Heart right ventricle (tissue), 16 donors: ENCODE data around the gene RPS6KA3. TPM values are rescaled to one million over a fixed set of nuclear protein-coding genes. Genes with fewer than 3 reads are reported as not detected.

Experiments
- ATAC-seq, 8 donors: fragments of 200-7000 bp; cut with Tn5 transposase; one replicate each; pipeline ENCODE4 v1.9.1; 2020; ENCODE audit warnings: mild to moderate bottlenecking in 8 of 8, moderate library complexity in 8 of 8, moderate number of reproducible peaks in 1 of 8
- DNase-seq, 2 donors: peaks; one replicate each; pipeline ENCODE4 v3.0.0-alpha.2; 2020
- H3K27ac ChIP-seq, 10 donors: fragments of 200-600 bp; sonication (generic) in 2 of 10; one replicate each; pipeline versions ENCODE4 v1.5.0 to v1.8.0; 2020 to 2022; ENCODE audit warnings: mild to moderate bottlenecking in 3 of 10
- H3K27me3 ChIP-seq, 7 donors: fragments of 200-600 bp; one replicate each; pipeline ENCODE4 v1.8.0; 2021 to 2022; ENCODE audit warnings: mild to moderate bottlenecking in 2 of 7
- H3K36me3 ChIP-seq, 9 donors: fragments of 200-600 bp; sonication (generic) in 1 of 9; one replicate each; pipeline versions ENCODE4 v1.5.0 to v1.8.0; 2020 to 2022; ENCODE audit warnings: mild to moderate bottlenecking in 2 of 9
- H3K4me1 ChIP-seq, 9 donors: fragments of 200-600 bp; sonication (generic) in 1 of 9; one replicate each; pipeline versions ENCODE4 v1.5.0 to v1.8.0; 2020 to 2022; ENCODE audit warnings: mild to moderate bottlenecking in 4 of 9
- H3K4me3 ChIP-seq, 10 donors: fragments of 200-600 bp; sonication (generic) in 2 of 10; one replicate each; pipeline versions ENCODE4 v1.5.0 to v1.8.0; 2020 to 2022; ENCODE audit warnings: mild to moderate bottlenecking in 7 of 10, moderate library complexity in 2 of 10
- H3K9me3 ChIP-seq, 11 donors: fragments of 200-600 bp in 10 of 11; sonication (generic) in 2 of 11; one replicate each; pipeline versions ENCODE4 v1.5.0 to v1.8.0; 2013 to 2022; ENCODE audit warnings: mild to moderate bottlenecking in 2 of 11, control low read depth in 1 of 11, moderate library complexity in 1 of 11
- CTCF ChIP-seq, 9 donors: fragments of 200-600 bp; sonication (generic) in 2 of 9; IDR thresholded peaks; one replicate each; pipeline versions ENCODE4 v1.5.0 to v1.8.0; 2021 to 2022; ENCODE audit warnings: antibody characterized with exemption in 9 of 9, mild to moderate bottlenecking in 5 of 9, moderate library complexity in 1 of 9
- WGBS, 2 donors: extraction: QIAGEN DNeasy Blood & Tissue Kit; methylation state at CpG; one replicate each; pipeline ENCODE4 v1.1.7; 2013; ENCODE audit warnings: inconsistent platforms in 1 of 2; 5-methylcytosine and 5-hydroxymethylcytosine counted together
- intact Hi-C, 10 donors: fragments of 100-400 bp; cut with DNase I; formaldehyde crosslinking; loops; one replicate each; pipeline versions ENCODE4 v1.11.1 to v1.14.2; 2022
- polyA plus RNA-seq, 2 donors: library from polyadenylated mRNA; stranded (reverse); fragments of 200-250 nt; gene quantifications; one replicate each; pipeline ENCODE4 v1.2.3, GENCODE V29; 2013
- total RNA-seq, 10 donors: library from RNA; stranded (reverse); fragmentation: NEBNext Ultra II Directional in 3 of 10; extraction: Animal tissue kit (Norgen Biotek cat#: 25700) in 3 of 10; gene quantifications; one replicate each; pipeline versions ENCODE4 v1.2.1 to v1.2.4, GENCODE V29; 2021 to 2023
- donor health status: Arrhythmogenic right ventricular cardiomyopathy.
- donor health status: ischemic (EF 13 %, LVEDD 7.1; RV severe dilation, severe dysfunction).
- donor health status: healthy with polysubstance abuse.
- donor health status: DM: no; HTN: yes; CAD: no.
- donor health status: DM: no; HTN: no; CAD: no.
- donor health status: ischemic (EF 25% LVEDD 6.9; RV normal size, moderate dysfunction).
- donor health status: ischemic (EF 25% LVEDD 5.7; RV mildly dilated, moderate dysfunction).
- donor health status: healthy.
- donor health status: DM: yes; HTN: yes; CAD: no.
- donor health status: Ischemic cardiomyopathy.
- donor health status: ischemic (EF 35%, LVEDD 5.7; RV mildly dilated, moderate dysfunction).
- donor health status: nonischemic (EF 11% LVEDD 7.7; RV severe dilation, severe dysfunction).
- donor health status: DM: yes; HTN: yes; CAD: no.
- donor health status: PGD.
- donor health status: ischemic (EF 29% LVEDD 5.4; RV normal size, mild dysfunction).
- donor health status: nonischemic (EF 23%, LVEDD 6.1; RV moderate dilation, normal function).

The RPS6KA3 gene
- total and polyA plus RNA-seq, 12 donors: 6.7 to 42.5 (median 35.0) TPM

- Histone ChIP-seq H3K27me3 (peaks cover 0 to 59% (median 0%) of the 10 kb centered on the region in 7 donors), H3K9me3 (no peaks in the 10 kb centered on the region), H3K4me1 (peaks cover 0 to 6% (median 0%) of the 10 kb centered on the region in 9 donors), H3K36me3 (no peaks in the 10 kb centered on the region), H3K27ac (no peak overlapping the region), H3K4me3 (no peak overlapping the region)
- no peak for DNase-seq
- intact Hi-C loops: no loop called here
- 38 to 40% methylated on average over 12 of the region's 12 CpGs for WGBS, 2 donors
- ATAC-seq: no peak
- TF ChIP-seq CTCF (IDR thresholded peaks at IDR 0.05): no peak
These were observed 148.5 kb downstream of the RPS6KA3 start for GRCh38 chrX:20118065-20118824.

- DNase-seq (no peak), ATAC-seq (peak in 3 of 8 donors; percentile 16 to 59 (median 25))
- Histone ChIP-seq H3K9me3 (no peaks in the 10 kb centered on the region), H3K36me3 (no peaks in the 10 kb centered on the region), H3K4me3 (peak within 1 kb of the TSS in 9 of 10 donors; percentile 7 to 39 (median 26)), H3K27ac (no peak within 1 kb of the TSS), H3K27me3 (peaks cover 0 to 59% (median 0%) of the 10 kb centered on the region in 7 donors), H3K4me1 (peaks cover 0 to 6% (median 0%) of the 10 kb centered on the region in 9 donors)
- intact Hi-C loops: no loop called here
- no peak for TF ChIP-seq CTCF (IDR thresholded peaks at IDR 0.05)
- WGBS, 2 donors: 13 to 15% methylated on average over 71 to 91 of the region's 91 CpGs
These were observed 150.0 kb downstream of the RPS6KA3 start, which contains the start of gene MAP7D2 for GRCh38 chrX:20116577-20117240. TSS of gene MAP7D2 (minus strand) at chrX:20116907. CDS start at chrX:20116879, 28 bp downstream.

- Histone ChIP-seq H3K4me3 (peak overlapping the region in 9 of 10 donors; percentile 7 to 39 (median 26)), H3K9me3 (no peaks in the 10 kb centered on the region), H3K4me1 (peaks cover 0 to 6% (median 0%) of the 10 kb centered on the region in 9 donors), H3K27ac (no peak overlapping the region), H3K27me3 (peaks cover 0 to 59% (median 0%) of the 10 kb centered on the region in 7 donors), H3K36me3 (no peaks in the 10 kb centered on the region)
- no peak for TF ChIP-seq CTCF (IDR thresholded peaks at IDR 0.05)
- ATAC-seq: peak in 1 of 8 donors; percentile 34
- 6 to 9% methylated on average over 24 to 47 of the region's 47 CpGs for WGBS, 2 donors
- no peak for DNase-seq
- intact Hi-C loops: no loop called here
These were observed 150.6 kb downstream of the RPS6KA3 start for GRCh38 chrX:20116087-20116576.

GRCh38 chrX:20112022-20112774, 154.5 kb downstream of the RPS6KA3 start:
- Histone ChIP-seq H3K36me3 (no peaks in the 10 kb centered on the region), H3K4me3 (no peak overlapping the region), H3K4me1 (peaks cover 0 to 6% (median 0%) of the 10 kb centered on the region in 9 donors), H3K9me3 (no peaks in the 10 kb centered on the region), H3K27me3 (peaks cover 0 to 61% (median 0%) of the 10 kb centered on the region in 7 donors), H3K27ac (no peak overlapping the region)
- ATAC-seq (no peak), DNase-seq (no peak)
- TF ChIP-seq CTCF (IDR thresholded peaks at IDR 0.05): no peak
- 90 to 94% methylated on average over 14 of the region's 14 CpGs for WGBS, 2 donors
- intact Hi-C loops: no loop called here
